ENCODE data around the gene LOXL1. TPM values are rescaled to one million over a fixed set of nuclear protein-coding genes. Genes with fewer than 3 reads are reported as not detected.

The LOXL1 gene
- total and polyA plus RNA-seq, 2 experiments from 2014 or later, result 44.5 to 136 TPM

GRCh38 chr15:73948982-73949381 lies 22.7 kb downstream of the LOXL1 start:
- H3K9me2 ChIP-seq (replicated peaks; ENCODE audit: insufficient read depth), result no peaks in the 10 kb centered on the region
- 67% methylated on average over 4 of the region's 4 CpGs for WGBS (ENCODE audit: low lambda C conversion rate, missing lambda C conversion rate)

GRCh38 chr15:73949496-73949895 lies 23.2 kb downstream of the LOXL1 start:
- Histone ChIP-seq H2AFZ (no peak overlapping the region), H3K27ac (no peak overlapping the region)

More at GRCh38 chr15:73948982-73949381, 22.7 kb downstream of the LOXL1 start:
- no peak for DNase-seq (ENCODE audit: low spot score)
- Histone ChIP-seq H2AFZ (no peak overlapping the region), H3K4me2 (no peak overlapping the region), H3K4me3 (no peak overlapping the region), H4K20me1 (ENCODE audit: insufficient read depth, poor library complexity, severe bottlenecking) (no peaks in the 10 kb centered on the region), H3K27me3 (no peaks in the 10 kb centered on the region), H3K36me3 (replicated peaks; ENCODE audit: insufficient read depth, low read depth) (no peaks in the 10 kb centered on the region), H3K79me2 (no peaks in the 10 kb centered on the region), H3K9me3 (ENCODE audit: low read depth) (no peaks in the 10 kb centered on the region), H3K27ac (no peak overlapping the region), H3K4me1 (ENCODE audit: insufficient read depth) (peaks cover 23% of the 10 kb centered on the region)
- no peak for TF ChIP-seq EZH2 (IDR thresholded peaks at IDR 0.05; ENCODE audit: borderline replicate concordance)
- TF ChIP-seq EZH2phosphoT487 (IDR thresholded peaks at IDR 0.05; ENCODE audit: low read depth, severe bottlenecking, unreplicated experiment), result no peak
- TF ChIP-seq CTCF (IDR thresholded peaks at IDR 0.05; ENCODE audit: poor library complexity), result no peak

GRCh38 chr15:73950479-73950830 lies 24.2 kb downstream of the LOXL1 start:
- H2AFZ ChIP-seq, result no peak overlapping the region
- DNase-seq (ENCODE audit: low spot score), result no peak

More at GRCh38 chr15:73949496-73949895, 23.2 kb downstream of the LOXL1 start:
- Histone ChIP-seq H3K4me3 (no peak overlapping the region), H3K79me2 (no peaks in the 10 kb centered on the region), H3K4me2 (no peak overlapping the region), H3K36me3 (replicated peaks; ENCODE audit: insufficient read depth, low read depth) (no peaks in the 10 kb centered on the region), H3K27me3 (no peaks in the 10 kb centered on the region), H3K9me3 (ENCODE audit: low read depth) (no peaks in the 10 kb centered on the region), H3K4me1 (ENCODE audit: insufficient read depth) (peaks cover 18% of the 10 kb centered on the region), H3K9me2 (replicated peaks; ENCODE audit: insufficient read depth) (no peaks in the 10 kb centered on the region), H4K20me1 (ENCODE audit: insufficient read depth, poor library complexity, severe bottlenecking) (no peaks in the 10 kb centered on the region)
- TF ChIP-seq EZH2 (IDR thresholded peaks at IDR 0.05; ENCODE audit: borderline replicate concordance) (no peak), CTCF (IDR thresholded peaks at IDR 0.05; ENCODE audit: poor library complexity) (no peak), EZH2phosphoT487 (IDR thresholded peaks at IDR 0.05; ENCODE audit: low read depth, severe bottlenecking, unreplicated experiment) (no peak)
- no peak for DNase-seq (ENCODE audit: low spot score)
- 93% methylated on average over 10 of the region's 10 CpGs for WGBS (ENCODE audit: low lambda C conversion rate, missing lambda C conversion rate)

More at GRCh38 chr15:73950479-73950830, 24.2 kb downstream of the LOXL1 start:
- H3K4me3 ChIP-seq, result no peak overlapping the region
- no peaks in the 10 kb centered on the region for H3K9me2 ChIP-seq (replicated peaks; ENCODE audit: insufficient read depth)
- H3K79me2 ChIP-seq, result no peaks in the 10 kb centered on the region
- H3K4me1 ChIP-seq (ENCODE audit: insufficient read depth), result peaks cover 14% of the 10 kb centered on the region
- peak overlapping the region; percentile 66 for H3K27ac ChIP-seq
- no peaks in the 10 kb centered on the region for H3K9me3 ChIP-seq (ENCODE audit: low read depth)
- H3K36me3 ChIP-seq (replicated peaks; ENCODE audit: insufficient read depth, low read depth), result no peaks in the 10 kb centered on the region
- TF ChIP-seq CTCF (IDR thresholded peaks at IDR 0.05; ENCODE audit: poor library complexity) (no peak), EZH2phosphoT487 (IDR thresholded peaks at IDR 0.05; ENCODE audit: low read depth, severe bottlenecking, unreplicated experiment) (no peak), EZH2 (IDR thresholded peaks at IDR 0.05; ENCODE audit: borderline replicate concordance) (no peak)
- no peaks in the 10 kb centered on the region for H4K20me1 ChIP-seq (ENCODE audit: insufficient read depth, poor library complexity, severe bottlenecking)
- H3K27me3 ChIP-seq, result no peaks in the 10 kb centered on the region
- no peak overlapping the region for H3K4me2 ChIP-seq

Data from hepatocyte (in vitro differentiated cells).